Psoas muscle (tissue), 8 donors: ENCODE measurements around the gene ITGB3. TPM values are rescaled to one million over a fixed set of nuclear protein-coding genes. Genes with fewer than 3 reads are reported as not detected.
"Not testable (repeated sequence)": the region's sequence is repeated elsewhere in the genome, so short reads cannot be mapped to it uniquely, and the experiment has no call there.

ENCODE experiments used
- ATAC-seq, 4 donors: fragments of 200-7000 bp; cut with Tn5 transposase; one replicate each; pipeline ENCODE4 v1.9.1; 2020; ENCODE audit warnings: moderate library complexity in 3 of 4, mild to moderate bottlenecking in 2 of 4
- DNase-seq, 2 donors: peaks; one replicate each; pipeline ENCODE4 v3.0.0-alpha.2; 2020
- H3K27ac ChIP-seq: fragments of 200-600 bp; one replicate; pipeline ENCODE4 v1.8.0; 2022
- H3K27me3 ChIP-seq, 3 donors: fragments of 200-600 bp in 1 of 3; one replicate each; pipeline versions ENCODE4 v1.6.1 to v1.8.0; 2013 to 2022; ENCODE audit warnings: low read length in 2 of 3, mild to moderate bottlenecking in 2 of 3, moderate library complexity in 1 of 3; ENCODE audit not compliant: insufficient read depth in 3 of 3
- H3K36me3 ChIP-seq, 2 donors: fragments of 200-600 bp in 1 of 2; one replicate each; pipeline versions ENCODE4 v1.6.1 to v1.8.0; 2013 to 2022; ENCODE audit warnings: low read depth in 1 of 2, mild to moderate bottlenecking in 1 of 2, moderate library complexity in 1 of 2; ENCODE audit not compliant: insufficient read depth in 1 of 2
- H3K4me1 ChIP-seq: fragments of 200-600 bp; one replicate; pipeline ENCODE4 v1.8.0; 2022
- H3K4me3 ChIP-seq: fragments of 200-600 bp; one replicate; pipeline ENCODE4 v1.8.0; 2022; ENCODE audit warnings: mild to moderate bottlenecking
- H3K9me3 ChIP-seq: fragments of 200-600 bp; one replicate; pipeline ENCODE4 v1.8.0; 2022
- WGBS, 3 donors: extraction: QIAGEN DNeasy Blood & Tissue Kit; methylation state at CpG; one replicate each; pipeline versions ENCODE4 v1.1.6 to v1.1.7; 2013; 5-methylcytosine and 5-hydroxymethylcytosine counted together
- intact Hi-C, 2 donors: fragments of 100-400 bp; cut with DNase I; formaldehyde crosslinking; loops; one replicate each; pipeline versions ENCODE4 v1.11.0 to v1.14.2; 2022
- polyA plus RNA-seq, 3 donors: library from polyadenylated mRNA; stranded (reverse); fragments of 200-250 nt; gene quantifications; one replicate each; pipeline ENCODE4 v1.2.3, GENCODE V29; 2013
- total RNA-seq, 4 donors: library from RNA; stranded (reverse); fragmentation: NEBNext Ultra II Directional in 2 of 4; extraction: Animal tissue kit (Norgen Biotek cat#: 25700) in 2 of 4; gene quantifications; one replicate each; pipeline versions ENCODE4 v1.2.1 to v1.2.4, GENCODE V29; 2021 to 2023
- TF ChIP-seq, protein P1 (sequence below): fragments of 200-600 bp; IDR thresholded peaks from one replicate; pipeline ENCODE4 v1.8.0; 2022; ENCODE audit warnings: antibody characterized with exemption
- donor health status: healthy with polysubstance abuse.
- donor health status: DM: no; HTN: no; CAD: no; lungs with moderate emphysema.
- donor health status: Bipolar disorder and iron deficiency.
- donor health status: healthy.
- donor health status: DM: yes; HTN: yes; CAD: no.
- donor health status: DM: no; HTN: no; CAD: no.
- donor health status: DM: no; HTN: no; CAD: no.
- donor health status: DM: yes; HTN: yes; CAD: no.

ITGB3 gene
- total and polyA plus RNA-seq, 7 donors: 0.32 to 5.4 (median 1.5) TPM

DNA sequence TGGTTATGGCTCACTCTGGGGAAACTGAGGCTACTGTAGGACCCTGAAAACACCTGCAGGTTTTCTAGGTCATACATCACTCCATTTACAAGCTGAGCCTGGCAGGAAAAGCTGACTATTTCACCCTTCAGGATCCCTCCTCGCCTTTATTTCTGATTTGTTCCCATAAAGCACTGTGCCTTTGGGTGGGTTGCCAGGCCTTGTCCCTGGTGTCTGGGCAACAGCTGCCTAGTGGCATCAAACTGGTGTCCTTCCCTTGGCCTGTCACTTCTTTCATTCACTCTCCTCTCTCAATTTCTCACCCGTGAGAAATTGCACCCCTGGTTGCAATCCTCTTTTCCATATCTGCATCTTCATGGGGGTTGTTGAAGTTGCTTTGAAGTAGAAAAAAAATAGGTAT, 42.8 kb upstream of the ITGB3 start:
- ATAC-seq: no peak
- DNase-seq: no peak
- Histone ChIP-seq H3K27me3 (no peaks in the 10 kb centered on the region), H3K27ac (no peak overlapping the region), H3K4me1 (no peaks in the 10 kb centered on the region), H3K4me3 (no peak overlapping the region), H3K9me3 (no peaks in the 10 kb centered on the region), H3K36me3 (no peaks in the 10 kb centered on the region)
- intact Hi-C loops: no loop called here
- TF ChIP-seq, protein P1, sequence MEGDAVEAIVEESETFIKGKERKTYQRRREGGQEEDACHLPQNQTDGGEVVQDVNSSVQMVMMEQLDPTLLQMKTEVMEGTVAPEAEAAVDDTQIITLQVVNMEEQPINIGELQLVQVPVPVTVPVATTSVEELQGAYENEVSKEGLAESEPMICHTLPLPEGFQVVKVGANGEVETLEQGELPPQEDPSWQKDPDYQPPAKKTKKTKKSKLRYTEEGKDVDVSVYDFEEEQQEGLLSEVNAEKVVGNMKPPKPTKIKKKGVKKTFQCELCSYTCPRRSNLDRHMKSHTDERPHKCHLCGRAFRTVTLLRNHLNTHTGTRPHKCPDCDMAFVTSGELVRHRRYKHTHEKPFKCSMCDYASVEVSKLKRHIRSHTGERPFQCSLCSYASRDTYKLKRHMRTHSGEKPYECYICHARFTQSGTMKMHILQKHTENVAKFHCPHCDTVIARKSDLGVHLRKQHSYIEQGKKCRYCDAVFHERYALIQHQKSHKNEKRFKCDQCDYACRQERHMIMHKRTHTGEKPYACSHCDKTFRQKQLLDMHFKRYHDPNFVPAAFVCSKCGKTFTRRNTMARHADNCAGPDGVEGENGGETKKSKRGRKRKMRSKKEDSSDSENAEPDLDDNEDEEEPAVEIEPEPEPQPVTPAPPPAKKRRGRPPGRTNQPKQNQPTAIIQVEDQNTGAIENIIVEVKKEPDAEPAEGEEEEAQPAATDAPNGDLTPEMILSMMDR: no peak
- WGBS, 3 donors: 28 to 44% (median 36%) methylated on average over 2 of the region's 2 CpGs

DNA sequence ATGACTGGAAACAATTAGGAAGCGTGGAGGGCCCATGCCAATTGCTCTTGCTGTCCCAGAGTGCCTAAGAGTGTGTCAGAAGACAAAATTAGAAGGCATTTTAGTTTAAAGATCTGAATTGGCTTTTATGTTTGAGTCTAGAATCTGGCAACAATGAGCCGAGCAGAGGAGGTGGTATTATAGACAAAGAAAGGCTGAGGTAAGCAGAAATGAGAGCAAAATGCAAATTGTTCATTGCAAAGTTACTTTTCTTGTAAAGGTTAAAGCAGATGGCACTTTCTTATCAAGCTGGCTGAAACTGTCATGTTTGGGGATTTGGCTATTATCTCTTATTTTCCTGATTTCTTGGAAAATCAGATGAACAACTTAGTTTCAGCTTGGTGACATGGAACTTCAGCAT, 41.2 kb upstream of the ITGB3 start:
- Histone ChIP-seq H3K9me3 (no peaks in the 10 kb centered on the region), H3K27me3 (no peaks in the 10 kb centered on the region), H3K4me1 (no peaks in the 10 kb centered on the region), H3K36me3 (no peaks in the 10 kb centered on the region), H3K4me3 (no peak overlapping the region), H3K27ac (no peak overlapping the region)
- ATAC-seq (no peak), DNase-seq (no peak)
- intact Hi-C loops: no loop called here
- WGBS, 3 donors: 79 to 86% (median 79%) methylated on average over 2 of the region's 2 CpGs
- TF ChIP-seq, protein P1: no peak

DNA sequence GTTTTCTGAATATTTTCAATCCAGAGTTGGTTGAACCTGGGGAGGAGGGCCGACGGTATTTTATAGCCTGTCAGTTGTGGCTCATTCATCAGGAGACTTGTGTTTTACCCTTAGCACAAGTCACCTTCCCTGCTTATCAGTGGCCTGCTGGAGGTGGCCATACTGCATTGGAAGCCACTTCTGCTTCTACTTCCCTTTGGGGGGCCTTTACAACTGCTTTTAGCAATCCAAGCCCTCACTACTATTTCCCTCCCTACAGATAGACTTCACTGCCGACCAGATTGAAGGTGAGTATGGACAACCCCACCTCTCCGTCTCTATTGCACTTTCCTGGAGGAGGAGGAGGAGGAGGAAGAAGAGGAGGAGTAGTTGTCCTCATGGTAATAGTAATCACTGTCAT, 40.1 kb upstream of the ITGB3 start:
- no peaks in the 10 kb centered on the region for H3K27me3 ChIP-seq
- H3K4me1 ChIP-seq: no peaks in the 10 kb centered on the region
- no peak overlapping the region for H3K4me3 ChIP-seq
- TF ChIP-seq, protein P1: no peak
- DNase-seq (no peak), ATAC-seq (no peak)
- no peak overlapping the region for H3K27ac ChIP-seq
- no peaks in the 10 kb centered on the region for H3K9me3 ChIP-seq
- WGBS, 3 donors: 80 to 83% (median 82%) methylated on average over 4 of the region's 4 CpGs
- intact Hi-C loops: no loop called here
- H3K36me3 ChIP-seq: no peaks in the 10 kb centered on the region

DNA sequence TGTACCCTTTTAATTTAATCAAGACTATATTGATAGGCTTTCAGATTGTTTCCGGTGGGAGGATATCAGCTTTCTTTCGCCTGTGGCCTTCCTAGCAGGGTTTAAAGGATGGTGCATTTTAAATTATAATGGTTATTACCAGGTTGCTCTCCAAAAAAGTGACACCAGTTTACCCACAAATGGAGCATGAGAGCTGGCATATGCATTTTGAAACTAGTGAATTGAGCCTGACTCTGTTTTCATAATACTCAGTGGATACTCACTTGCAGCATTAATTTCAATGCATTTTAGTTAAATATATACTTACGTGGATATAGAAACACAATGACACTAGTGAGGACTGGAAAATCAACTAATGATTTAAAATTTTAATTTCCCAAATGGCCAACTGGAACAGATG, 38.7 kb upstream of the ITGB3 start:
- WGBS, 3 donors: 86 to 92% (median 90%) methylated on average over 3 of the region's 3 CpGs
- Histone ChIP-seq H3K4me1 (no peaks in the 10 kb centered on the region), H3K36me3 (no peaks in the 10 kb centered on the region), H3K27ac (no peak overlapping the region), H3K9me3 (no peaks in the 10 kb centered on the region), H3K27me3 (no peaks in the 10 kb centered on the region), H3K4me3 (no peak overlapping the region)
- DNase-seq (no peak), ATAC-seq (no peak)
- TF ChIP-seq, protein P1: no peak
- intact Hi-C loops: no loop called here

DNA sequence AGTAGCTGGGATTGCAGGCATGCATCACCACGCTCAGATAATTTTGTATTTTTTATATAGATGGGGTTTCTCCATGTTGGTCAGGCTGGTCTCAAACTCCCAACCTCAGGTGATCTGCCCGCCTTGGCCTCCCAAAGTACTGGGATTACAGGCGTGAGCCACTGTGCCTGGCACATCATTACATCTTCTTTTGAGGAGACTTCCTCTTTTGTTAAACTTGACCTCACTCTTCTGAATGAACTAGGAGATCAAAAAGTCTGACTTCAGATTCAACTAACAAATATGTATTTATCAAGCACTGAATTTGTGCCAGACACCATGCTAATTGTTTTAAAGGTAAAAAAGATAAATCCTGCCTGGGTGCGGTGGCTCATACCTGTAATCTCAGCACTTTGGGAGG, 36.8 kb upstream of the ITGB3 start:
- DNase-seq, H3K27me3 ChIP-seq, ATAC-seq, H3K4me1 ChIP-seq, H3K36me3 ChIP-seq, H3K9me3 ChIP-seq, H3K27ac ChIP-seq, intact Hi-C loops, H3K4me3 ChIP-seq: not testable (repeated sequence)
- 95 to 97% (median 96%) methylated on average over 4 of the region's 4 CpGs for WGBS, 3 donors

DNA sequence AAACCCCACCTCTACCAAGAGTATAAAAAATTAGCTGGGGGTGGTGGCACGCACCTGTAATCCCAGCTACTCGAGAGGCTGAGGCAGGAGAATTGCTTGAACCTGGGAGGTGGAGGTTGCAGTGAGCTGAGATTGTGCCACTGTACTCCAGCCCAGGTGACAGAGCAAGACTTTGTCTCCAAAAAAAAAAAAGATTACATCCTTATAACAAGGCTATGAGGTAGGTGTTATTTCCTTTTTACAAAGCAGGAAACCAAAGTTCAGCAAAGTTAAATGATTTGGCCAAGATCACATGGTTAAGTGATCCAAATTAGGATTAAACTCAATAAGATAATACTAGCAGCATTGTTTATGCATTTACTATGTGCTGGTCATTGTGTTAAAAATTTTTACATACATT, 36.3 kb upstream of the ITGB3 start:
- H3K27ac ChIP-seq, H3K27me3 ChIP-seq, H3K4me1 ChIP-seq, H3K9me3 ChIP-seq, H3K36me3 ChIP-seq, DNase-seq, intact Hi-C loops, H3K4me3 ChIP-seq, ATAC-seq: not testable (repeated sequence)
- 63 to 100% (median 89%) methylated on average over 2 of the region's 2 CpGs for WGBS, 3 donors
